ENCODE results near the gene SGPP2.

GRCh38 chr2:222563936-222564335 lies 139.6 kb downstream of the SGPP2 start:
- no peak for TF ChIP-seq CTCF (IDR thresholded peaks at IDR 0.05; ENCODE audit: insufficient read depth, low read depth, low read length)
- no peak for TF ChIP-seq EZH2 (IDR thresholded peaks at IDR 0.05; ENCODE audit: insufficient read depth, low read length)

Data from astrocyte (in vitro differentiated cells and primary cell).